SK-N-MC (cell line): ENCODE data around the gene ITPKA.

Source experiments
- EZH2 ChIP-seq: fragments of 200-600 bp; sonication (generic); IDR thresholded peaks from one replicate; pipeline ENCODE4 v1.6.1; 2017; ENCODE audit warnings: antibody characterized with exemption
- POLR2AphosphoS5 ChIP-seq: IDR thresholded peaks from 2 replicates; pipeline ENCODE4 v1.6.1; 2012; ENCODE audit warnings: mild to moderate bottlenecking, low read depth, low read length, borderline replicate concordance

DNA sequence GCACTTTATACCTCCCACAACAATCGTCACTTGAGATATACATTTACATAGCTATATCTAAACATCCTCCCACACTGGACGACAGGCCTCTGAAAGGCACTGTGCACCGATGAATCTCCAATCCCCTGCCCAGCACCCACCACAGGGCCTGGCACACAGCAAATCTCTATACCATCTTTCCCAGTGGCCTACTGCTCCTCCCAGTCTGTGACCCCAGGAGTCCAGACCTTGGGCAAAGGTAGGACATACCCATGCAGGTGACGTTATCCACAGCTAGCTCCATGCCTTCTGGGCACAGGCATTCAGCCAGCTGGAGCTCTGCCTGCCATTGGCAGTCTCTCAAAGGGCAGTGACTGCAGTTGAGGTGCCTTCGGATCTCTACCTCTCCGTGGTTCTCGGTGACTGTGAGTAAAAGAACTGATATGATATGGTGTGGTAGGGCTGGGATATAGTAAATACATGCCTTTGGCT is 14.2 kb downstream of the ITPKA start:
- TF ChIP-seq POLR2AphosphoS5 (no peak), EZH2 (no peak)
